Thymus (tissue), 14 donors: ENCODE results near the gene CCDC190. TPM values are rescaled to one million over a fixed set of nuclear protein-coding genes. Genes with fewer than 3 reads are reported as not detected.

Experiments used
- DNase-seq, 9 donors: peaks; one replicate each; pipeline ENCODE4 v3.0.0-alpha.2; 2013; ENCODE audit warnings: low spot score in 9 of 9, low read depth in 6 of 9, missing footprints in 1 of 9
- H3K27ac ChIP-seq, 2 donors: one replicate each; pipeline ENCODE4 v1.5.1; 2013; ENCODE audit warnings: control low read depth in 1 of 2, low read depth in 1 of 2, low read length in 1 of 2, mild to moderate bottlenecking in 1 of 2, moderate library complexity in 1 of 2
- H3K27me3 ChIP-seq, 2 donors: one replicate each; pipeline ENCODE4 v1.5.1; 2013; ENCODE audit warnings: low read length in 1 of 2; ENCODE audit not compliant: control insufficient read depth in 2 of 2, insufficient read depth in 1 of 2
- H3K36me3 ChIP-seq, 2 donors: one replicate each; pipeline ENCODE4 v1.5.1; 2013; ENCODE audit warnings: low read length in 1 of 2, mild to moderate bottlenecking in 1 of 2, moderate library complexity in 1 of 2; ENCODE audit not compliant: control insufficient read depth in 2 of 2, insufficient read depth in 2 of 2
- H3K4me1 ChIP-seq, 2 donors: one replicate each; pipeline ENCODE4 v1.5.1; 2013; ENCODE audit warnings: low read length in 2 of 2; ENCODE audit not compliant: control insufficient read depth in 2 of 2, insufficient read depth in 2 of 2
- H3K4me3 ChIP-seq, 2 donors: one replicate each; pipeline ENCODE4 v1.5.1; 2013; ENCODE audit warnings: low read length in 2 of 2, control low read depth in 1 of 2, mild to moderate bottlenecking in 1 of 2
- H3K9me3 ChIP-seq, 2 donors: one replicate each; pipeline ENCODE4 v1.5.1; 2013; ENCODE audit warnings: low read length in 1 of 2, mild to moderate bottlenecking in 1 of 2; ENCODE audit not compliant: control insufficient read depth in 2 of 2, insufficient read depth in 1 of 2
- WGBS: extraction: QIAGEN DNeasy Blood & Tissue Kit; methylation state at CpG from one replicate; pipeline ENCODE4 v1.1.7; 2013; 5-methylcytosine and 5-hydroxymethylcytosine counted together
- long read RNA-seq, 10 donors: transcript quantifications; one replicate each; lab custom pipeline, GENCODE V29; 2026
- polyA plus RNA-seq: library from polyadenylated mRNA; stranded (reverse); fragments of 200-250 nt; gene quantifications from one replicate; pipeline ENCODE4 v1.2.3, GENCODE V29; 2013
- total RNA-seq: library from RNA; stranded (reverse); fragments of 120-200 nt; gene quantifications from one replicate; pipeline ENCODE4 v1.2.4, GENCODE V29; 2013
- donor health status: healthy.

CCDC190 gene
- under 0.01 TPM for total RNA-seq
- polyA plus RNA-seq: 0.32 TPM
- long read RNA-seq, donor 1: 0 reads
- long read RNA-seq, donor 2: 0 reads
- long read RNA-seq, donor 3: 0 reads
- long read RNA-seq, donor 4: 0 reads
- long read RNA-seq, donor 5: 0 reads
- long read RNA-seq, donor 6: 0 reads
- long read RNA-seq, donor 7: 0 reads
- long read RNA-seq, donor 8: 0 reads
- long read RNA-seq, donor 9: 0 reads
- long read RNA-seq, donor 10: 0 reads

- WGBS: 89% methylated on average over 4 of the region's 4 CpGs
- no peaks in the 10 kb centered on the region for H3K27me3 ChIP-seq
- no peak for DNase-seq
- no peaks in the 10 kb centered on the region for H3K4me1 ChIP-seq
- H3K27ac ChIP-seq: no peak within 1 kb of the TSS
- no peak within 1 kb of the TSS for H3K4me3 ChIP-seq
- H3K9me3 ChIP-seq: no peaks in the 10 kb centered on the region
- no peaks in the 10 kb centered on the region for H3K36me3 ChIP-seq
These were observed at the start of gene CCDC190 for GRCh38 chr1:162861101-162861500. Gene CCDC190, minus strand, starts transcription at chr1:162861175. Its CDS starts 1,529 bp downstream, at chr1:162859646.

GRCh38 chr1:162910161-162910560 lies 49.2 kb upstream of the CCDC190 start:
- no peak overlapping the region for H3K4me3 ChIP-seq
- no peaks in the 10 kb centered on the region for H3K27me3 ChIP-seq
- 97% methylated on average over 2 of the region's 2 CpGs for WGBS
- H3K27ac ChIP-seq: no peak overlapping the region
- no peaks in the 10 kb centered on the region for H3K9me3 ChIP-seq
- DNase-seq: no peak
- H3K36me3 ChIP-seq: no peaks in the 10 kb centered on the region
- no peaks in the 10 kb centered on the region for H3K4me1 ChIP-seq

GRCh38 chr1:162908780-162909179 lies 47.8 kb upstream of the CCDC190 start:
- no peaks in the 10 kb centered on the region for H3K4me1 ChIP-seq
- no peak overlapping the region for H3K27ac ChIP-seq
- H3K36me3 ChIP-seq: no peaks in the 10 kb centered on the region
- H3K27me3 ChIP-seq: no peaks in the 10 kb centered on the region
- no peaks in the 10 kb centered on the region for H3K9me3 ChIP-seq
- DNase-seq: no peak
- no peak overlapping the region for H3K4me3 ChIP-seq
- WGBS: 67% methylated on average over 2 of the region's 2 CpGs

GRCh38 chr1:162908236-162908635 lies 47.3 kb upstream of the CCDC190 start:
- no peaks in the 10 kb centered on the region for H3K27me3 ChIP-seq
- no peaks in the 10 kb centered on the region for H3K9me3 ChIP-seq
- WGBS: 62% methylated on average over 2 of the region's 2 CpGs
- no peak overlapping the region for H3K4me3 ChIP-seq
- H3K4me1 ChIP-seq: no peaks in the 10 kb centered on the region
- no peak for DNase-seq
- no peak overlapping the region for H3K27ac ChIP-seq
- H3K36me3 ChIP-seq: no peaks in the 10 kb centered on the region

- Histone ChIP-seq H3K4me3 (no peak overlapping the region), H3K4me1 (no peaks in the 10 kb centered on the region), H3K27me3 (no peaks in the 10 kb centered on the region), H3K9me3 (no peaks in the 10 kb centered on the region), H3K36me3 (no peaks in the 10 kb centered on the region), H3K27ac (no peak overlapping the region)
- 85% methylated on average over 2 of the region's 2 CpGs for WGBS
- DNase-seq: no peak
These were observed 45.5 kb upstream of the CCDC190 start for GRCh38 chr1:162906485-162906884.

- no peaks in the 10 kb centered on the region for H3K27me3 ChIP-seq
- no peak overlapping the region for H3K27ac ChIP-seq
- H3K4me3 ChIP-seq: no peak overlapping the region
- no peaks in the 10 kb centered on the region for H3K9me3 ChIP-seq
- WGBS: 79% methylated on average over 1 of the region's 1 CpG
- H3K36me3 ChIP-seq: no peaks in the 10 kb centered on the region
- no peak for DNase-seq
- H3K4me1 ChIP-seq: no peaks in the 10 kb centered on the region
These were observed 44.5 kb upstream of the CCDC190 start for GRCh38 chr1:162905174-162906158.

- Histone ChIP-seq H3K36me3 (no peaks in the 10 kb centered on the region), H3K27ac (no peak overlapping the region), H3K9me3 (no peaks in the 10 kb centered on the region), H3K4me1 (no peaks in the 10 kb centered on the region), H3K27me3 (no peaks in the 10 kb centered on the region), H3K4me3 (no peak overlapping the region)
- DNase-seq: no peak
- WGBS: 88% methylated on average over 4 of the region's 4 CpGs
These were observed 43.6 kb upstream of the CCDC190 start for GRCh38 chr1:162904579-162904978.

GRCh38 chr1:162904023-162904422 lies 43.0 kb upstream of the CCDC190 start:
- Histone ChIP-seq H3K4me1 (no peaks in the 10 kb centered on the region), H3K27me3 (no peaks in the 10 kb centered on the region), H3K27ac (no peak overlapping the region), H3K9me3 (no peaks in the 10 kb centered on the region), H3K4me3 (no peak overlapping the region), H3K36me3 (no peaks in the 10 kb centered on the region)
- WGBS: 95% methylated on average over 3 of the region's 3 CpGs
- no peak for DNase-seq

- no peaks in the 10 kb centered on the region for H3K9me3 ChIP-seq
- no peak for DNase-seq
- H3K27me3 ChIP-seq: no peaks in the 10 kb centered on the region
- H3K36me3 ChIP-seq: no peaks in the 10 kb centered on the region
- no peak overlapping the region for H3K27ac ChIP-seq
- 95% methylated on average over 4 of the region's 4 CpGs for WGBS
- no peak overlapping the region for H3K4me3 ChIP-seq
- no peaks in the 10 kb centered on the region for H3K4me1 ChIP-seq
These were observed 42.3 kb upstream of the CCDC190 start for GRCh38 chr1:162903246-162903645.
